Calu3 (cell line): ENCODE measurements around the gene XRCC5. TPM values are rescaled to one million over a fixed set of nuclear protein-coding genes. Genes with fewer than 3 reads are reported as not detected.
A peak's percentile ranks its signal among the peaks of the same experiment; 100 is the strongest.

ENCODE experiments used
- BruUV-seq: library from RNA; stranded (reverse); fragments of 400-500 nt; replicated peaks from 2 replicates; lab custom pipeline; 2021; lab: Mats Ljungman, UMichigan
- CTCF ChIA-PET: fragments of 300-600 bp; sonication (Branson Sonifier 250); formaldehyde crosslinking; loops from one replicate; lab custom pipeline; 2022; ENCODE audit warnings: antibody characterized with exemption; lab: Charles Lee
- DNase-seq: peaks from one replicate; pipeline ENCODE4 v3.0.0; 2022
- H3K27ac Mint-ChIP-seq: one replicate; pipeline ENCODE4 v1.8.0; 2022; ENCODE audit warnings: mixed read lengths; ENCODE audit not compliant: unreplicated experiment
- H3K27me3 Mint-ChIP-seq: one replicate; pipeline ENCODE4 v1.8.0; 2022; ENCODE audit warnings: mixed read lengths; ENCODE audit not compliant: unreplicated experiment
- H3K36me3 Mint-ChIP-seq: one replicate; pipeline ENCODE4 v1.8.0; 2022; ENCODE audit warnings: mild to moderate bottlenecking, moderate library complexity, mixed read lengths; ENCODE audit not compliant: insufficient read depth, unreplicated experiment
- H3K4me1 Mint-ChIP-seq: one replicate; pipeline ENCODE4 v1.8.0; 2022; ENCODE audit warnings: mild to moderate bottlenecking, low read depth, mixed read lengths; ENCODE audit not compliant: unreplicated experiment
- H3K4me3 Mint-ChIP-seq: one replicate; pipeline ENCODE4 v1.8.0; 2022; ENCODE audit warnings: mild to moderate bottlenecking, low read depth, moderate library complexity, mixed read lengths; ENCODE audit not compliant: unreplicated experiment
- H3K9me3 Mint-ChIP-seq: one replicate; pipeline ENCODE4 v1.8.0; 2022; ENCODE audit warnings: low read depth, mixed read lengths; ENCODE audit not compliant: unreplicated experiment
- intact Hi-C: fragments of 100-400 bp; cut with micrococcal nuclease; formaldehyde crosslinking; loops from one replicate; pipeline ENCODE4 v1.10.0; 2022; ENCODE audit not compliant: unreplicated experiment
- total RNA-seq: library from RNA; stranded (reverse); gene quantifications from 2 replicates; pipeline ENCODE4 v1.2.3, GENCODE V29; 2022
- TF ChIP-seq, protein P1 (sequence below): fragments of 200-600 bp; IDR thresholded peaks from one replicate; pipeline ENCODE4 v1.8.0; 2022; ENCODE audit warnings: antibody characterized with exemption; ENCODE audit not compliant: unreplicated experiment

XRCC5 gene
- total RNA-seq, 1 experiment from 2014 or later: 313 TPM

DNA sequence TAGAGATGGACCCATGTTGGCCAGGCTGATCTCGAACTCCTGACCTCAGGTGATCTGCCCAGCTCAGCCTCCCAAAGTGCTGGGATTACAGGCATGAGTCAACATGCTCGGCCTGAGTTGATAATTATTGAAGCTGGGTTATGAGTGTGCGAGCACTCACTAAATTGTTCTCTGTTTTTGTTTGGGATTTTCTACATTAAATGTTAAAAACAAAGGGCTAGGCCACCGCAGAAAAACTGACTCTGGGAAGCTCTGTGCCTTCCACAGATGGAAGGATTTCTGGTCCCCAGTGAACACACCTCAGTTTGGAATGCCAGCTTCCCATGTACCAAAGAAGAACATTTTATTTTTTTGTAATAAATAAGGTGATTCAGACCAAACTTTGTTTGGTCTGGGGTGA lies 83.0 kb downstream of the XRCC5 start:
- TF ChIP-seq, protein P1, sequence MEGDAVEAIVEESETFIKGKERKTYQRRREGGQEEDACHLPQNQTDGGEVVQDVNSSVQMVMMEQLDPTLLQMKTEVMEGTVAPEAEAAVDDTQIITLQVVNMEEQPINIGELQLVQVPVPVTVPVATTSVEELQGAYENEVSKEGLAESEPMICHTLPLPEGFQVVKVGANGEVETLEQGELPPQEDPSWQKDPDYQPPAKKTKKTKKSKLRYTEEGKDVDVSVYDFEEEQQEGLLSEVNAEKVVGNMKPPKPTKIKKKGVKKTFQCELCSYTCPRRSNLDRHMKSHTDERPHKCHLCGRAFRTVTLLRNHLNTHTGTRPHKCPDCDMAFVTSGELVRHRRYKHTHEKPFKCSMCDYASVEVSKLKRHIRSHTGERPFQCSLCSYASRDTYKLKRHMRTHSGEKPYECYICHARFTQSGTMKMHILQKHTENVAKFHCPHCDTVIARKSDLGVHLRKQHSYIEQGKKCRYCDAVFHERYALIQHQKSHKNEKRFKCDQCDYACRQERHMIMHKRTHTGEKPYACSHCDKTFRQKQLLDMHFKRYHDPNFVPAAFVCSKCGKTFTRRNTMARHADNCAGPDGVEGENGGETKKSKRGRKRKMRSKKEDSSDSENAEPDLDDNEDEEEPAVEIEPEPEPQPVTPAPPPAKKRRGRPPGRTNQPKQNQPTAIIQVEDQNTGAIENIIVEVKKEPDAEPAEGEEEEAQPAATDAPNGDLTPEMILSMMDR: no peak
- no peak for DNase-seq
- H3K4me3 Mint-ChIP-seq: no peak overlapping the region
- no peaks in the 10 kb centered on the region for H3K27me3 Mint-ChIP-seq
- intact Hi-C loops: no loop called here
- peaks cover 11% of the 10 kb centered on the region for H3K4me1 Mint-ChIP-seq
- H3K27ac Mint-ChIP-seq: no peak overlapping the region
- peaks cover 61% of the 10 kb centered on the region for H3K36me3 Mint-ChIP-seq
- CTCF ChIA-PET: no interaction called here
- BruUV-seq: no TSS peak
- no peaks in the 10 kb centered on the region for H3K9me3 Mint-ChIP-seq

DNA sequence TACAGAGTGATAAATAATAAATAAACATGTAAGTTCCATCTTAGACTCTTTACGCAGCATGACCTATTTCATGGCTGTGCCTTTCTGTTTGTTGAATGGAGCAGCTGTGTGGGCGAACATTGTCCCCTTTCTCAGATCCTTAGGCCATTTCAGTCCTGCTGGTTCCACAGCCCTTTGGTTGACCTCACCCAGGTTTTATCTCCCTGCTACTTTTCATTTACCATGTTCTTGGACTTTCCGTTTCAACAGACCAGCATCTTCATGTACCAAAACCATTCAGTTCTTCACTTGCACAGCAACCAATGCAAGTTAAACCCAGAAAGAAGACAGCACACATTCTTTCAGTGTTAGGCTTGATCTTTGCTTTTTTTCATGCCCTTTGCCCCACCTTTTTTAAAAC lies 83.8 kb downstream of the XRCC5 start:
- Mint-ChIP-seq H3K27me3 (no peaks in the 10 kb centered on the region), H3K36me3 (peaks cover 68% of the 10 kb centered on the region), H3K27ac (peak overlapping the region; percentile 28), H3K4me1 (peaks cover 4% of the 10 kb centered on the region), H3K4me3 (no peak overlapping the region), H3K9me3 (no peaks in the 10 kb centered on the region)
- intact Hi-C loops: no loop called here
- TF ChIP-seq, protein P1: no peak
- CTCF ChIA-PET: no interaction called here
- no TSS peak for BruUV-seq
- no peak for DNase-seq

DNA sequence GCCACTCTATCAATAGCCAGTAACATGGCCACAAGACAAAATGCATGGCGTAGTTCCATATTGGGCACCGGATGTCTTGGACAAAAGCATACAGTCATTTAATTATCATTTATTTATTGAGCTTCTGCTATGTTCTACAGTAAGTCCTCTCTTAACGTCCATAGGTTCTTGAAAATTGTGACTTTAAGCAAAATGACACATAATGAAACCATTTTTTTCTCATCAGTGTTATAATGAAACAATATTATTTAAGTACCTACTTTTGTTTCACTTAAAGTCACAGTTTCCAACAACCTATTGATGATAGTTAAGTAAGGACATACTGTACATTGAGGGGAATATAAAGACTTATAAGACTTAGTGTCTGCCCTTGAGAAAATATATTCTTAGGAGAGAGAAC lies 84.9 kb downstream of the XRCC5 start:
- TF ChIP-seq, protein P1: no peak
- H3K4me3 Mint-ChIP-seq: no peak overlapping the region
- peaks cover 76% of the 10 kb centered on the region for H3K36me3 Mint-ChIP-seq
- peak overlapping the region; percentile 30 for H3K27ac Mint-ChIP-seq
- no peaks in the 10 kb centered on the region for H3K27me3 Mint-ChIP-seq
- no peaks in the 10 kb centered on the region for H3K4me1 Mint-ChIP-seq
- no TSS peak for BruUV-seq
- no peaks in the 10 kb centered on the region for H3K9me3 Mint-ChIP-seq
- DNase-seq: no peak
- CTCF ChIA-PET: no interaction called here
- intact Hi-C loops: no loop called here

DNA sequence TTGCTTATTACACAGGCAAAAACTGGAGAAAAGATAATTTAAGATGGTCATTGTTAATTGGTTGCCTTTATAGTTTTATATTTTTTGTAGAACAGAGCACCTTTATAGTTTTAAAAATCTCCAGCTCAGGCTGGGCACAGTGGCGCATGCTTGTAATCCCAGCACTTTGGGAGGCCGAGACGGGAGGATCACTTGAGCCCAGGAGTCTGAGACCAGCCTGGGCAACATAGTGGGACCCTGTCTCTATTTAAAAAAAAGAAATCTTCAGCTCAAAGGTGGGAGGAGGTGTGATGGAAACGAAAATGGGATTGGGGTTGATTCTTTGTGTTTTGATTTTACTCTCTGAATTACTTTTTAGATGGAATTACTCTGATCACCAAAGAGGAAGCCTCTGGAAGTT lies 85.4 kb downstream of the XRCC5 start:
- H3K4me3 Mint-ChIP-seq: no peak overlapping the region
- H3K27me3 Mint-ChIP-seq: no peaks in the 10 kb centered on the region
- intact Hi-C loops: no loop called here
- TF ChIP-seq, protein P1: no peak
- H3K36me3 Mint-ChIP-seq: peaks cover 81% of the 10 kb centered on the region
- BruUV-seq: no TSS peak
- H3K4me1 Mint-ChIP-seq: no peaks in the 10 kb centered on the region
- no peaks in the 10 kb centered on the region for H3K9me3 Mint-ChIP-seq
- CTCF ChIA-PET: no interaction called here
- no peak for DNase-seq
- H3K27ac Mint-ChIP-seq: peak overlapping the region; percentile 30
